Memory B cell (primary cell): ENCODE measurements around the gene EDDM13.
A peak's percentile ranks its signal among the peaks of the same experiment; 100 is the strongest.
"Not testable (repeated sequence)": the region's sequence is repeated elsewhere in the genome, so short reads cannot be mapped to it uniquely, and the experiment has no call there.

Source experiments
- ATAC-seq: fragments of 150-1000 bp; cut with Tn5 transposase; 2 replicates; pipeline ENCODE4 v1.10.0; 2021; ENCODE audit warnings: low read depth, mild to moderate bottlenecking, moderate library complexity
- DNase-seq, 2 donors: peaks; one replicate each; pipeline ENCODE4 v3.0.0; 2022; ENCODE audit warnings: low spot score in 2 of 2
- H3K27ac Mint-ChIP-seq: one replicate; pipeline ENCODE4 v1.8.0; 2022; ENCODE audit warnings: mild to moderate bottlenecking, moderate library complexity, mixed read lengths
- H3K27me3 Mint-ChIP-seq: one replicate; pipeline ENCODE4 v1.8.0; 2022; ENCODE audit warnings: mixed read lengths
- H3K36me3 Mint-ChIP-seq: one replicate; pipeline ENCODE4 v1.8.0; 2022; ENCODE audit warnings: mild to moderate bottlenecking, mixed read lengths
- H3K4me1 Mint-ChIP-seq: one replicate; pipeline ENCODE4 v1.8.0; 2022; ENCODE audit warnings: mixed read lengths
- H3K4me3 Mint-ChIP-seq: one replicate; pipeline ENCODE4 v1.8.0; 2022; ENCODE audit warnings: mild to moderate bottlenecking, moderate library complexity, mixed read lengths
- H3K9me3 Mint-ChIP-seq: one replicate; pipeline ENCODE4 v1.8.0; 2022; ENCODE audit warnings: mixed read lengths

The EDDM13 gene

DNA sequence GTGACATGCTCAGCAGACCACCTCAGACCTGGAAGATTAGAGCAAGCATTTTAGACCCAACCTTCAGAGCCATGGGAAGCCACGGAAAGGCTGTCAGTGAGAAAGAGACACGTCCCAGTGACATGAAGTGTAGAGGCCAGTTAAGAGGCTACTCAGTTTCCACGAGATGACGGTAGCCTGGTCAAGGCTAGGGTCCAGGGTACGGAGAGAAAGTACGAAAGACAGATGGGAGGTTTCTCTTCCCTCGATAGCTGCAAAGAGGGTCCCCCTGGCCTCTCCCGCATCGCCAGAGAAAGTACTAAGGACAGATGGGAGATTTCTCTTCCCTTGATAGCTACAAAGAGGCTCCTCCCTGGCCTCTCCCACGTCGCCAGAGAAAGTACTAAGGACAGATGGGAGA, 33.5 kb downstream of the EDDM13 start:
- Mint-ChIP-seq H3K4me1 (peaks cover 9% of the 10 kb centered on the region), H3K9me3 (no peaks in the 10 kb centered on the region), H3K36me3 (peaks cover 41% of the 10 kb centered on the region), H3K4me3 (no peak overlapping the region), H3K27ac (no peak overlapping the region), H3K27me3 (no peaks in the 10 kb centered on the region)
- DNase-seq (no peak), ATAC-seq (no peak)

DNA sequence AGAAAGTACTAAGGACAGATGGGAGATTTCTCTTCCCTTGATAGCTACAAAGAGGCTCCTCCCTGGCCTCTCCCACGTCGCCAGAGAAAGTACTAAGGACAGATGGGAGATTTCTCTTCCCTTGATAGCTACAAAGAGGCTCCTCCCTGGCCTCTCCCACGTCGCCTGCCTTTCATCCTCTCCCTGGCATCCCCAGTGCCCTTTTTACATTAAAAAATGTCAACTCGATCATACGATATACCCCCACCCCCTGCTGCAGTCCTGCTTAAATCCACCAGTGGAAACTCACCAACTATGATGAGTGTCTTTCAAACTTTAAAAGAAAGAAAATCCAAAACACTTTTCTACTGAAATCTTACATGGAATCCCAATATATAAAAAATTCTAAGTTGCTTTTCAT, 34.5 kb downstream of the EDDM13 start:
- H3K36me3 Mint-ChIP-seq = peaks cover 38% of the 10 kb centered on the region
- not testable (repeated sequence) for DNase-seq, ATAC-seq, H3K4me3 Mint-ChIP-seq, H3K4me1 Mint-ChIP-seq, H3K27ac Mint-ChIP-seq, H3K9me3 Mint-ChIP-seq, H3K27me3 Mint-ChIP-seq

DNA sequence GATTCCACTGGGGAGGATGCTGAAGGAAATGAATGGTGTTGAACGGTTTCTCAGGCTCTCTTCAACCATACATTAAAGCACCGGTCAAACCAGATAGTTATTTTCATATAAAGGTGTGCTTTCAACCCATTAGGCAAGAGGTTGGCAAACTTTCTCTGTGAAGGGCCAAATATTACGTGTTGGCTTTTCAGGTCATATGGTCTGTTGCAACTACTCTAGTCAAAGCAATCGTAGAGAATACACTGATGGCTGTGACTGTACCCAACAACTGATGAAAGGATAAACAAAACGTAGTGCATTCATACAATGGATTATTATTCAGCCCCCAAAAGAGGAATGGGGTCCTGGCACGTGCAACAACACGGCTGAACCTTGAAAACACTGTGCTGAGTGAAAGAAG, 36.2 kb downstream of the EDDM13 start:
- no peak for DNase-seq
- Mint-ChIP-seq H3K4me3 (no peak overlapping the region), H3K9me3 (no peaks in the 10 kb centered on the region), H3K27me3 (no peaks in the 10 kb centered on the region), H3K4me1 (peaks cover 7% of the 10 kb centered on the region), H3K27ac (no peak overlapping the region), H3K36me3 (peaks cover 32% of the 10 kb centered on the region)
- ATAC-seq = no peak

DNA sequence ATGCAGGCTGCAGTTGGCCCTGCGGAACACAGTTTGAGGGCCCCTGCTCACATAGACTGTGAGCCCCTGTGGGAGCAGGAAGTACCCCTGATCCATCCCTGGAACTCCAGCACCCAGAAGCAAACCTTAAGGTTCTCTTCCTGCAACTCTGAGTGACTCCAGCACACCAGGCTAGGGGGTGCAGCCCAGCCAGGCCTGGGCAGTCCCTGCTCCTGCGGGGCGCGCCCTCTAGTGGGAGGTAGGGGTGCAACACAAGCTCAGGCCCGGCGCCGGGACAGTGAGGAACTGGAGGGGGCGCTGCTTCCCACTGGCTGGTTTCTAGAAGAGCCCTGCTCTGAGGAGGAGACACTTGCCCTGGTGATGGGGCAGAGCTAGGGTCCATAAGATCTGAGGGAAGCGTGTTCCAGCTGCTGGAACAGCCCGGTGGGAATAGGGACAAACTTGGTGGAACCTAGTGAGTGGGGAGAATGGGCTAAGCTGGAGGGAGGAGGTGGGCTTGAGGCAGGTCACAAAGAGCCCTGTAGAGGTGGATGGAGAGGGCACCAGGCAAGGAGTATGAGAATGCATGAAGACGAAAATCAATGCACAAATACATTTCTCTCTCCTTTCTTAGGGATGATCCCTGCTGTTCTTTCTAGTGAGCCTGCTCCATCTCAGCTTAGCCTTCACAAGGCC, 37.1 kb downstream of the EDDM13 start:
- DNase-seq (peak; percentile 45 to 62), ATAC-seq (peak; percentile 39)
- H3K27me3 Mint-ChIP-seq = no peaks in the 10 kb centered on the region
- H3K36me3 Mint-ChIP-seq = peaks cover 25% of the 10 kb centered on the region
- peaks cover 11% of the 10 kb centered on the region for H3K4me1 Mint-ChIP-seq
- no peak overlapping the region for H3K4me3 Mint-ChIP-seq
- no peak overlapping the region for H3K27ac Mint-ChIP-seq
- H3K9me3 Mint-ChIP-seq = no peaks in the 10 kb centered on the region

DNA sequence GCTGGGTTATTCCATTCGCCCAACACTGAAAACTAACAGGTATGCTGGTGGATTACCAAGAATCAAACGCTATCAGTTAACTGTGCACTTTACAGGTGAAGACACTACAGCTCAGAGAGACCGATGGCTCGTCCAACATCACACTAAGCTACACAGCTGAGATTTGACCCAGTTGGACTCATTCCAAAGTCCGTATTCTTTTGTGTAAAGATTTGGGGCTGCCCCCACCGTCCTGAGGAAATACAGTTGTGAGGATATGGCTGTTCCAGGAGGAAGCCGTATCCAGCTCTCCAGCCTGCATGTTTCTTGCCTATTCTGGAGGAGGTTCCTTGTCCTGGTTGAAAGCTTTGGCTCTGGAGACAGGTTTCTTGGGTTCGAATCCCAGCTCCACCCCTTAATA, 37.9 kb downstream of the EDDM13 start:
- Mint-ChIP-seq H3K4me3 (no peak overlapping the region), H3K27me3 (no peaks in the 10 kb centered on the region), H3K36me3 (peaks cover 19% of the 10 kb centered on the region), H3K9me3 (no peaks in the 10 kb centered on the region), H3K4me1 (peaks cover 11% of the 10 kb centered on the region), H3K27ac (no peak overlapping the region)
- DNase-seq (no peak), ATAC-seq (no peak)

DNA sequence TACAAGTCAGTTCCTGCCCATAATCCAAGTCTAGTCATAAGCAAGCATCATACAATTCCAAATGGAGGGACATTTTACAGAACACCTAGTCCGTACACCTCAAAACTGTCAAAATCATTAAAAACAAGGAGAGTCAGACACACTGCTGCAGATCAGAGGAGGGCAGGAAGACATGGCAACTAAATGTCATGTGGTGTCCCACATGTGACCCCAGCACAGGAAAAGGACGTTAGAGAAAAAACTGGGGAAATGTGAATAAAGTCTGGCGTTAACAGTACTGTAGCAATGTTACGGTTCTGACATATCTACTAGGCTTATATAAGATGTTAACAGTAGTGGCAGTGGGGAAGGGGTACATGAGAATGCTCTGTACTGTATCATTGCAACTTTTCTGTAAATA, 39.8 kb downstream of the EDDM13 start:
- Mint-ChIP-seq H3K27ac (no peak overlapping the region), H3K9me3 (no peaks in the 10 kb centered on the region), H3K4me1 (peaks cover 11% of the 10 kb centered on the region), H3K36me3 (peaks cover 14% of the 10 kb centered on the region), H3K4me3 (no peak overlapping the region), H3K27me3 (no peaks in the 10 kb centered on the region)
- DNase-seq (no peak), ATAC-seq (no peak)

DNA sequence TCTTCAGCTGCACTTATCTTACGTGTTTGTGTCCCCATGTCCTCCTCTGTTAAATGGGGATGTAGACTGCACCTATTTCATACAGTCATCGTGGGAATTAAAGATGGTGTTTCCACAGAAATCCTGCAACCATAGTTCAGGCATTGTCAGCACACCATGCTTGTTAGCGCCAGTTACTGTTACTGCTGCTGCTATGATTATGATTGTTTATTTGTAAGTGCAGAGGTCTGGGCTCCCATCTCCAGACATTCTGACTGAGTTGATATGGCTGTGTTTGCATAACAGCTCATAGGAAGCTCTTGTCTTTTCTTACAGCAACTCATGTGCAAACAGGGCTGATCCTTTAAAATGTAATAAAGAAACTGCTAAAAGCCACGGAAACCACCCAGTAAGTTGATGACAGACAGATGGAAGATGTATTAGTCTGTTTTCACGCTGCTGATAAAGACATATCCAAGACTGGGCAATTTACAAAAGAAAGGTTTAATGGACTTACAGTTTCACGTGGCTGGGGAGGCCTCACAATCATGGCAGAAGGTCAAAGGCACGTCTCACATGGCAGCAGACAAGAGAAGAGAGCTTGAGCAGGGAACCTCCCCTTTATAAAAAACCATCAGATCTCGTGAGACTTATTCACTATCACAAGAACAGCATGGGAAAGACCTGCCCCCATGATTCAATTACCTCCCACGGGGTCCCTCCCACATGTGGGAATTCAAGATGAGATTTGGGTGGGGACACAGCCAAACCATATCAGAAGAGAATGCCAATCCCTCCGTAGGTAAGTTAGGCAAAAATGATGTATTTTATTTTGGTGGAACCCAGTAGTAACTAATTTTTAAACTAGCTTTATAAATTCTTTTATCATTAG, 40.5 kb downstream of the EDDM13 start:
- ATAC-seq (no peak), DNase-seq (no peak)
- H3K9me3 Mint-ChIP-seq = no peaks in the 10 kb centered on the region
- H3K36me3 Mint-ChIP-seq = peaks cover 14% of the 10 kb centered on the region
- H3K4me3 Mint-ChIP-seq = peak overlapping the region; percentile 97
- no peaks in the 10 kb centered on the region for H3K27me3 Mint-ChIP-seq
- H3K27ac Mint-ChIP-seq = peak overlapping the region; percentile 100
- peaks cover 11% of the 10 kb centered on the region for H3K4me1 Mint-ChIP-seq

DNA sequence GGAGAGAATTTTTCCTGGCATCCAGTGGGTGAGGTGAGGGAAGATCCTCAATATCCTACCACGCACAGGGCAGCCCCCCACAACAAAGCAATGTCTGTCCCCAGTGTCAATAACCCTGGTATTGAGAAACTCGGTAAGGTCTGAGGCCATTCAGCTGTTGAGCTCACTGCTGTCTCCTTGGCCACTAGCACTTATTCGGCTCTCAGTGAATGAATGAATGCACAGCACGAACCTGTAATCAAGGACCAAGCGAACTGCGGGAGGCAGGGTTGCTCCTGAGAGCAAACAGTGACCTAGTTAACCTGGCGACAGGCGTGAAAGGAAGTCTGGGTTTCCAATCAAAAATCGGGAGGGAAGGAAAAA, 41.5 kb downstream of the EDDM13 start:
- peak overlapping the region; percentile 100 for H3K27ac Mint-ChIP-seq
- peaks cover 11% of the 10 kb centered on the region for H3K4me1 Mint-ChIP-seq
- peaks cover 8% of the 10 kb centered on the region for H3K36me3 Mint-ChIP-seq
- no peak for ATAC-seq
- peak overlapping the region; percentile 97 for H3K4me3 Mint-ChIP-seq
- no peaks in the 10 kb centered on the region for H3K27me3 Mint-ChIP-seq
- DNase-seq = no peak
- H3K9me3 Mint-ChIP-seq = no peaks in the 10 kb centered on the region

DNA sequence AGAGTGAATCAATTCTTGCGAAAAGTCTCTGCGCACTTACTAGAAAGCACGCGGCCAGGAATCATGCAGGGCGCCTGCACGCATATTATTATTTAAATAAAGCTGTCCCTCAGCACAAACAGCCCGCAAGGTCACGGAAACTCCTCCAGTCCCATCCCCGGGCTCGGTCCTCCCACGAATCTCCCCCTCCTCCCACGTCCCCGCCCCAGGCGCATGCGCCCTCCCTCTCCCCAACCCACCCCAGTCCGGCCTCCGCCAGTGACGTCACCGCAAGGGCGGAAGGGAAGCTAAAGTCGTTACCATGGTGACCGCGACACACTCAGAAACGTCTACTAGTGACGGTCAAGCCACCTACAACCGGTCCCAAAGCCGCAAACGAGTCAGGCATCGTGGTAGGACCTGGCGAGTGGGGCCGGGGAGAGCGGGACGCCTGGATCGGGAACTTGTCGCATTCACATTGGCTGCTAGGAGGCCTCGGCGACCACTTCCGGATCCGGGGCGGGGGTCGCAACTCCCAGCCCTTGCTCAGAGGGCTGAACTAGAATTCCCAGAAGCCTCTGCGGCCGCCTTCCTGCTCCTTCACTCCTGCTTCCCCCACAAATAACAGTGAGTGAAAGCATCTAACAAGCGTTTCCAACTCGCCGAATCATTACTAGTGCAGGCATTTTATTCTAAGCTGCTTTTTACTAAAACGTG, 42.0 kb downstream of the EDDM13 start, which contains the start of gene ZSCAN5A:
ZSCAN5A (minus strand) TSS at position 459 of the 696 bp plus-strand sequence. CDS start 89,793 bp downstream, outside the sequence.
- Mint-ChIP-seq H3K27me3 (no peaks in the 10 kb centered on the region), H3K27ac (peak within 1 kb of the TSS; percentile 100), H3K36me3 (peaks cover 6% of the 10 kb centered on the region)

DNA sequence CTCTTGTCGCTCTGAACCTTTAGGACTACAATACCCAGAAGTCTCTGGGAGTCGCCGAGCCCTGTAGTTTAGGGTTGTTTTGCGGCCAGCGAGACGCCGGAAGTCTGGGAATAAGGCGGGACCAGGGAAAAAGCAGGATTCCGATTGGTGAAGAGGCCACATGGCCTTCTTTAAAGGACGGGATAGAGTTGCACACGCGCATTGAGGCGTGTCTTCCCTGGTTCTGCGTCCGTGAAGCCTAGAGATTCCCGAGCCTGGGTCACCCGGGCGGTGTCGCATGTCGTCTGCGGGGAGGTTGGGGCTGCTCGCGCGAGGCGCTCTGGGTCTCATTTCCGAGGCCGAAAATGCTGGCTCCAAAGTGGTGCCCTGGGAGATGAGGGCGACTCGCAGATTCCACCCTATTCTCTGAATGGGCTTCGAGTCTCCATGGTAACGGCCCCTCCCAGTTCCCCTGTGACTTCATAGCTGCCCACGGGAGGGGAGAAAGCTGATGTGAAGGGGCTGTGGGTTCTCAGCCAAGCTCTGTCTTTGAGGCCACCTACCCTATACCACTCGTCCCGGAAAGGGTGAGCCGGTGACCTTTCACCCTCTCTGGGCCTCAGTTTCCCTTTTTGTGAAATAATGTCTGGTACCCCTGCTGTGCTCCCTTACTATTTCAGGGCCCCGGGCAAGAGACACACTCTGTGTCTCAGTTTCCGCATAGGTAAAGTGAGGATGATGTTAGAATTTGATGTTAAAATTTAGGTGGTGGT, 42.7 kb downstream of the EDDM13 start:
- Mint-ChIP-seq H3K9me3 (no peaks in the 10 kb centered on the region), H3K27me3 (no peaks in the 10 kb centered on the region), H3K4me3 (peak overlapping the region; percentile 97), H3K27ac (peak overlapping the region; percentile 100), H3K4me1 (peaks cover 11% of the 10 kb centered on the region), H3K36me3 (peaks cover 6% of the 10 kb centered on the region)
- ATAC-seq (peak; percentile 70), DNase-seq (peak; percentile 74 to 82)

More for the DNA sequence above, 42.0 kb downstream of the EDDM13 start, which contains the start of gene ZSCAN5A:
- Mint-ChIP-seq H3K4me3 (peak within 1 kb of the TSS; percentile 97), H3K9me3 (no peaks in the 10 kb centered on the region), H3K4me1 (peaks cover 11% of the 10 kb centered on the region)
- ATAC-seq = peak; percentile 78
- peak; percentile 96 to 99 for DNase-seq

DNA sequence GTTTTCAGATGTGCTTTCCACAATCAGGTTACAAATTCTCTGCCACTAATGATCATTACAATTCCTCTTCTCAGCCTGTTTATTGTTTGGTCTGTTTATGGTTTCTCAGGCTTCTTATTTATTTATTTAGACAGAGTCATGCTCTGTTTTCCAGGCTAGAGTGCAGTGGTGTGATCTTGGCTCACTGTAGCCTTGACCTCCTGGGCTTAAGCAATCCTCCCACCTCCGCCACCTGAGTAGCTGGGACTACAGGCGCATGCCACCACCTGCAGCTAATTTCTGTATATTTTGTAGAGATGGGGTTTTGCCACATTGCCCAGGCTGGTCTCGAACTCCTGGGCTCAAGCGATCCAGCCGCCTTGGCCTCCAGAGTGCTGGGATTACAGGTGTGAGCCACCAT, 44.2 kb downstream of the EDDM13 start:
- Mint-ChIP-seq H3K27me3 (no peaks in the 10 kb centered on the region), H3K4me3 (no peak overlapping the region), H3K9me3 (no peaks in the 10 kb centered on the region), H3K27ac (no peak overlapping the region), H3K4me1 (peaks cover 11% of the 10 kb centered on the region), H3K36me3 (peaks cover 3% of the 10 kb centered on the region)
- ATAC-seq (no peak), DNase-seq (no peak)

DNA sequence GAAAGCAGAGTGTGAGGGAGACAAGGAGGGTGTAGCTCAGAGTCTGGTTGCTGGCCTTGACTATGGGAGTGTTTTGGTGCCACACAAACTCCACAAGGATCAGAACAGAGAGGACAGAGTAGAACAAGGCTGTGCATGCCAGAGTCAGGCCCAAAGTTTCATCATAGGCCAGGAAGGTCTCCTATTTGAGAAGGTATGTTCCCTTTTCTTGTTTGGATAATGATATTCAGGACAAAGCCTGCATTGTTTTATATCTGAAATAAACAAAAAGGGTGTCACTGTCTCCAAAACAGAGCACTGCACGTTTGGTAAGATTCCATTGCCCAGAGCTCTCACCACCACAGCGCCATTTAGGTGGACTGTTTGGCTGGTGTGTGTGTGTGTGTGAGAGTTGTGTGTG, 45.2 kb downstream of the EDDM13 start:
- Mint-ChIP-seq H3K9me3 (no peaks in the 10 kb centered on the region), H3K4me3 (no peak overlapping the region), H3K27me3 (no peaks in the 10 kb centered on the region), H3K4me1 (peaks cover 15% of the 10 kb centered on the region), H3K36me3 (no peaks in the 10 kb centered on the region), H3K27ac (no peak overlapping the region)
- no peak for ATAC-seq
- no peak for DNase-seq

DNA sequence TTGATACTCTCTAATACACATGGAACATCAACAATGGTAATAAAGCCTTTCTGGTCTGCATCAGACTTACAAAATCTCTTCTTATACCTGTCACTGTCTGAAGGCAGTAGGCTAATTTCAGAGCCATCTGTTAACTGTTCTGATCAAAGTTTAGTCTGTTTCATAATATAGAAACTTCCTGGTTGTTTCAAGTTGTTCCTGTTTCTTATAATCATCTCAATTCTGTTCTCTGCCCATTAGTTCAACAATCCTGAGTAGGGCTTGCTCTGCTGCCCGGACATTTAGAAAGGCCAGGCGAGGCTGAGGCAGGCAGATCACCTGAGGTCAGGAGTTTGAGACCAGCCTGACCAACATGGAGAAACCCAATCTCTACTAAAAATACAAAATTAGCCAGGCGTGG, 47.4 kb downstream of the EDDM13 start:
- no peak overlapping the region for H3K4me3 Mint-ChIP-seq
- H3K9me3 Mint-ChIP-seq = peaks cover 3% of the 10 kb centered on the region
- ATAC-seq = no peak
- no peaks in the 10 kb centered on the region for H3K27me3 Mint-ChIP-seq
- no peak overlapping the region for H3K27ac Mint-ChIP-seq
- DNase-seq = no peak
- H3K36me3 Mint-ChIP-seq = no peaks in the 10 kb centered on the region
- H3K4me1 Mint-ChIP-seq = peaks cover 9% of the 10 kb centered on the region
